ENCODE data around the gene APOA4.

Gene APOA4

DNA sequence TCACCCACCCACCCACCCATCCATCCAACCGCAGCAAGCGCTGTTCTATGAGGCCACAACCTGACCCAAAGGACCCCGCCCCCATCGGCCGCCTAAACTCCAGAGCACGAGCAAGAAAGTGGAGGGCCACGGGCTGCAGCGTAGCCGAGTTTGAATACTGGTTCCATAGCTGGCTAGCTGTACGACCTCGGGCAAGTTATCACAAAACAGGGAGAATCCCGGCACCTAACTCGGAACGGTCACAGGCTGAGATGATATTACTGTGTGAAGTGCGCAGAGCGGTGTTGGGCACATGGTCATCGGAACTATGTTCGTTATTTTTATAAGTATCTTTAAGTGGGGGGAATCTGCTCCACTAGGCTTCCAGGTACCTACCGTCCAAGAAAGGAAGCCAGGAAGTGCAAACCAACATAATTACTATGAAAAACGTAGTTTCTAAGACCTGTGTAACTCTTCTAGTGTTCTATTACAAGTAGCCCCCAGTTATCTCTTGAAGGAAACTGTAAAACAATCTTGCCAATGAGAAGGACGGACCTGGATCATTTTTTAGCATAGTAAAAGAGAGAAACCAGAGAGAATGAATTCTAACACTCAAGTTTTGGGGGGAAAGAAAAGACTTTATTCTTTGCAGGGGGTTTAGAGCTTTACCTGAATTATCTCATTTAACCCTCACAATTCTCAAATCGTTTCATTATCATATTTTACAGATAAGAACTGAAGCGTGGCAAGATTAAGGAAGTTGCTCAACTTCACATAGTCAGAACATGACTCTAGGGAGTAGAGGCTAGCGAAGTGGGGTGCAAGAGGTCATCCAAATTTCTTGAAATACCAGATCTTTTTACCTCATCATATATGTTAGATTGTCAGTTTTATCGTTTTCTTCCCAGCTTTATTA lies 49.7 kb downstream of the APOA4 start:
- no peak for FAIRE-seq

DNA sequence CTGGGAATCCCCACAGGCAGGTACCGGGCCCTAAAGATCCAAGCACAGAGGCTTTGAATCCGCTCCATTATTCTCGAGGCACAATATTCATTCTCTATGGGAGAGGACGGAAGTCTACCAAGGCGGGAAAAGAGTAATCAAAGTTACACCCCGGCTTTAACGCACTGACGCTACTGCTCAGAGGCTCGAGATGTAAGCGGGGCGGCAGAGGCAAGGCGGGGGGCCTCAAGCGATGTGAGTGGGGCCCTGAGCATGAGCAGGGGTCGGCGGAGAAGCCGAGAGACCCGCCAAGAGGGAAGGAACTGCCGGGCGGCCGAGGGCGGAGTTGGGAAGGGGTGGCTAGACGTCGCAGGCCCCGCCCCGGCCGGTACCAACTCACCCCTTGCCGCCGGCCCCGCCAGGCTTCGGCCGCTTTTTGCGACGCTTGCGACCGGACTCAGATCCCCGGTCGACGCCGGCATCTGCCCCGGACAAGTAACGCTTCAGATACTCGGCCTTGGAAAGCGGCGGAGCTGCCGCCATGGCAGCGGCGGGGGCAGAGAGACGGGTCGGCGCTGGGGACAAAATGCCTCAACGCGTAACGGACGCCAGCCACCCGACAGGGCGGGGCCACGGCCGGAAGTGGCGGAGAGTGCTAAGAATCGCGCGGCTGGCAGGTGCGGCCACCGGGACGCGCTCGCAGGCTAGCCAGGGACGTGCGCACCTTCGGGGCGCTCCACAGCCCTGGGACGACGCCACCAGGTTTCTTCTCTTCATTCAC lies 50.5 kb downstream of the APOA4 start, which contains the start of gene BUD13:
Gene BUD13 (minus strand): TSS at position 545 of the 760 bp plus-strand sequence. CDS start 23 bp downstream, at position 522.
- no peak for FAIRE-seq

DNA sequence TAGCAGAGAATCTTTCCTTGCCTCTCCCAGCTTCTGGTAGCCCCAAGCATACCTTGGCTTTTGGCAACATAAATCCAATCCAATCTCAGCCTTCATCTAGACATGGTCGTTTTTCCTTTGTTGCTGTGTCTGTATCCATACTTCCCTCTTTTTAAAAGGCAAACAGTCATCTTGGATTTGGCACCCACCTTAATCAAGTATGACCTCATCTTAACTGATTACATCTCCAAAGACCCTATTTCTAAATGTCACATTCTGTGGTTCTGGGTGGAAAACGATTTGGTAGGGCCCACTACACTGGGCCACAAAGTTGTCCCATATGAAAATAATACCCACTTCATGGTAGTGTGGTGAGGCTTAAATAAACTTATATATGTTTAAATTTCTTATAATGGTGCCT lies 51.2 kb downstream of the APOA4 start:
- FAIRE-seq, result no peak
